GM12878 (cell line): ENCODE measurements around the gene MGMT. TPM values are rescaled to one million over a fixed set of nuclear protein-coding genes. Genes with fewer than 3 reads are reported as not detected.

Experiments
- ATAC-seq: fragments of 200-7000 bp; cut with Tn5 transposase; 3 replicates; pipeline ENCODE4 v1.9.1; 2020; ENCODE audit warnings: mild to moderate bottlenecking, moderate library complexity
- BruUV-seq: library from RNA; stranded (reverse); fragments of 400-500 nt; replicated peaks from 2 replicates; lab custom pipeline; 2021; lab: Mats Ljungman, UMichigan
- CTCF ChIA-PET: fragments of 300-600 bp; sonication (Branson Sonifier 250); formaldehyde crosslinking; extraction: SDS; loops from one replicate; lab custom pipeline; 2021; ENCODE audit warnings: inconsistent platforms; lab: Yijun Ruan, JAX
- POLR2A ChIA-PET: fragments of 350-600 bp; formaldehyde crosslinking; extraction: SDS; loops from one replicate; lab custom pipeline; 2021; ENCODE audit warnings: inconsistent platforms; lab: Charles Lee
- RAD21 ChIA-PET: fragments of 300-600 bp; sonication (Branson Sonifier 250); formaldehyde crosslinking; loops from one replicate; lab custom pipeline; 2023; ENCODE audit warnings: antibody characterized with exemption; ENCODE audit not compliant: unreplicated experiment; lab: Charles Lee
- SMC1A ChIA-PET: fragments of 300-600 bp; sonication (Branson Sonifier 250); formaldehyde crosslinking; loops from one replicate; lab custom pipeline; 2023; ENCODE audit not compliant: unreplicated experiment, uncharacterized antibody; lab: Charles Lee
- DNase-seq: peaks from one replicate; pipeline ENCODE4 v3.0.0-alpha.2; 2011; ENCODE audit warnings: low read depth, low spot score
- FAIRE-seq: peaks from 3 replicates; lab custom pipeline; 2011; peaks lifted over from hg19 to GRCh38; lab: Jason Lieb, UNC
- H2AFZ ChIP-seq: 2 replicates; pipeline ENCODE4 v1.6.0; 2011; ENCODE audit warnings: low read depth, low read length, control low read depth; ENCODE audit not compliant: control insufficient read depth
- H3K27ac ChIP-seq: 2 replicates; pipeline ENCODE4 v1.5.1; 2011; ENCODE audit warnings: control low read depth; ENCODE audit not compliant: control insufficient read depth, insufficient read depth
- H3K27me3 ChIP-seq, 2 experiments: replicated peaks in 1 of 2; 2 replicates each; pipeline versions ENCODE4 v1.6.0 to v1.6.1; 2011; ENCODE audit warnings: low read length in 1 of 2; ENCODE audit not compliant: control insufficient read depth in 2 of 2, insufficient read depth in 2 of 2
- H3K36me3 ChIP-seq, 2 experiments: 2 replicates each; pipeline ENCODE4 v1.5.1; 2011; ENCODE audit warnings: low read length in 1 of 2; ENCODE audit not compliant: control insufficient read depth in 2 of 2, insufficient read depth in 2 of 2
- H3K4me1 ChIP-seq: 2 replicates; pipeline ENCODE4 v1.6.1; 2011; ENCODE audit warnings: mild to moderate bottlenecking, low read length, moderate library complexity, mixed read lengths; ENCODE audit not compliant: control insufficient read depth, insufficient read depth
- H3K4me2 ChIP-seq: 2 replicates; pipeline ENCODE4 v1.6.0; 2011; ENCODE audit warnings: control low read depth; ENCODE audit not compliant: control insufficient read depth, insufficient read depth
- H3K4me3 ChIP-seq: fragments of 200-600 bp; sonication (generic); 2 replicates; pipeline ENCODE4 v1.5.1; 2016
- H3K79me2 ChIP-seq: 2 replicates; pipeline ENCODE4 v1.6.0; 2011; ENCODE audit warnings: low read length; ENCODE audit not compliant: control insufficient read depth, insufficient read depth
- H3K9ac ChIP-seq: 2 replicates; pipeline ENCODE4 v1.8.0; 2011; ENCODE audit warnings: low read length, control low read depth, mixed read lengths; ENCODE audit not compliant: control insufficient read depth, insufficient read depth
- H3K9me3 ChIP-seq: replicated peaks from 3 replicates; pipeline ENCODE4 v1.5.1; 2011; ENCODE audit warnings: mild to moderate bottlenecking, low read length; ENCODE audit not compliant: control insufficient read depth, insufficient read depth
- H4K20me1 ChIP-seq: 2 replicates; pipeline ENCODE4 v1.6.0; 2011; ENCODE audit not compliant: control insufficient read depth, insufficient read depth
- BACH1 ChIP-seq: fragments of 450-650 bp; IDR thresholded peaks from 2 replicates; pipeline ENCODE4 v1.6.1; 2017; ENCODE audit warnings: mild to moderate bottlenecking, borderline replicate concordance
- CBX5 ChIP-seq: sonication (generic); IDR thresholded peaks from 2 replicates; pipeline ENCODE4 v1.6.1; 2016; ENCODE audit warnings: low read depth, moderate library complexity, mild to moderate bottlenecking, inconsistent platforms
- CEBPB ChIP-seq, 2 experiments: fragments of 150-350 bp in 1 of 2; IDR thresholded peaks; 2 replicates each; pipeline ENCODE4 v1.6.1; 2012 to 2014; ENCODE audit warnings: low read depth in 2 of 2, low read length in 2 of 2, borderline replicate concordance in 1 of 2, inconsistent platforms in 1 of 2
- NR2C2 ChIP-seq: IDR thresholded peaks from 2 replicates; pipeline ENCODE4 v1.6.1; 2011; ENCODE audit warnings: borderline replicate concordance, low read depth; ENCODE audit not compliant: control insufficient read depth, insufficient read length
- WGBS: methylation state at CpG from one replicate; pipeline ENCODE4 v1.1.6; 2016; ENCODE audit warnings: low lambda C conversion rate; ENCODE audit not compliant: insufficient replicate concordance, insufficient coverage; ENCODE audit errors: missing lambda C conversion rate; 5-methylcytosine and 5-hydroxymethylcytosine counted together
- in situ Hi-C: fragments of 300-500 bp; cut with MboI; formaldehyde crosslinking; loops from 9 replicates; pipeline ENCODE4 v1.14.3; 2018; ENCODE audit warnings: mixed read lengths
- intact Hi-C: fragments of 100-400 bp; cut with micrococcal nuclease; formaldehyde crosslinking; loops from one replicate; pipeline ENCODE4 v1.14.2; 2022; ENCODE audit not compliant: unreplicated experiment
- polyA plus RNA-seq, 11 experiments: library from polyadenylated mRNA; depleted of rRNA in 4 of 11; unstranded in 6 of 11; stranded (reverse) in 5 of 11; fragments of >200 nt; fragmentation: Nextera tagmentation in 4 of 11; fragmentation: Illumina TruSeq in 1 of 11; extraction: Ambion mirVana in 4 of 11; extraction: Trizol in 1 of 11; gene quantifications; 1 replicate in 1 of 11; 2 replicates in 10 of 11; pipeline versions ENCODE4 v1.2.1 to v1.2.3, GENCODE V29; 2011 to 2016; ENCODE audit warnings: inconsistent platforms in 2 of 11, missing spikeins in 2 of 11, low read depth in 1 of 11
- total RNA-seq, 4 experiments: library from RNA; depleted of rRNA in 3 of 4; stranded (reverse); fragments of >200 nt in 3 of 4; fragmentation: Illumina TruSeq in 1 of 4; extraction: Trizol in 1 of 4; gene quantifications; 2 replicates each; pipeline versions ENCODE4 v1.2.1 to v1.2.3, GENCODE V29; 2013 to 2021
- TF ChIP-seq, protein P1 (sequence below): fragments of 450-650 bp; conservative IDR thresholded peaks from 2 replicates; pipeline ENCODE4 v1.6.1; 2017; ENCODE audit warnings: mild to moderate bottlenecking, moderate library complexity
- TF ChIP-seq, protein P2 (sequence below): fragments of 150-350 bp; IDR thresholded peaks from 2 replicates; pipeline ENCODE4 v1.6.1; 2016; ENCODE audit warnings: low read depth, low read length

The MGMT gene
- total and polyA plus RNA-seq, 10 of the 15 experiments (the other 5 are each of a cell fraction or from before 2014, with no cell fraction given) = 0.16 to 24.2 (median 13.3) TPM

DNA sequence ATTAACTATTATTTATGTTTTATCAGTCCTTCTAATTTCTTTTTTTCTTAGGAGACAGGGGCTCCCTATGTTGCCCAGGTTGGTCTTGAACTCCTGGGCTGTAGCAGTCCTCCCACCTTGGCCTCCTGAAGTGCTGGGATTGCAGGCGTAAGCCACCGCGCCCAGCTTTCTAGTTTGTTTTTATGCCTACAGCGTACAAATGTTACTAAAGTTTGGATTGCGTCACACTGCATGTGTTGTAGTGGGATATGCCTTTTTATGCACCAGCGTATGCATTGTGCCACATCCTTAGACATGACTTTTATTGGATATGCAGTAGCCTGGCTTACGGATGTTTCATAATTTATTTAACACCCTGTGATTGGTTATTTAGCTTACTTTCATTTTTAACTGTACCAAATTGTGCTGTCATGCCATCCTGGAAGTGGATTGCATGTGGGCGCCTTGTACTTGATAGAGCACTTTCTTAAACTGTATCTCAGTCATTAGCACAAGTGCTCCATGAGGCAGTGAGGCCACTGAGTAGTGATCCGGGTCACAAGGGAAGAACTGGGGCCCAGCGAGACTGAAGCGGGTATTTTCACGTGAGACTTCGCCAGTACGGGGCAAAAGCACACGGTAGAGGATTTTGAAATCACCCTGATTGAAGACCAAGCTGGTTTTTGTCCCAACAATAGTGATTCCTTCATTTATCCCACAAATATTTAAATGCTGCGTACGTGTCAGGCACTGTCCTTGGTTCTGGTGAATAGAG lies 165.0 kb downstream of the MGMT start:
- no peak for ATAC-seq

More for the DNA sequence above, 165.0 kb downstream of the MGMT start:
- H3K9me3 ChIP-seq = no peaks in the 10 kb centered on the region; the same call in 2 of the 3 replicates
- no peak overlapping the region for H3K4me3 ChIP-seq
- 88% methylated on average over 17 of the region's 17 CpGs for WGBS
- H2AFZ ChIP-seq = no peak overlapping the region
- ChIA-PET SMC1A (no interaction called here), RAD21 (no interaction called here)
- no peak for FAIRE-seq
- no peaks in the 10 kb centered on the region for H3K4me1 ChIP-seq
- no peaks in the 10 kb centered on the region for H3K27me3 ChIP-seq
- no peaks in the 10 kb centered on the region for H4K20me1 ChIP-seq
- H3K27ac ChIP-seq = no peak overlapping the region
- in situ Hi-C loops (no loop called here), intact Hi-C loops (no loop called here)
- DNase-seq = no peak
- TF ChIP-seq CEBPB (IDR thresholded peaks at IDR 0.05; ENCODE audit: borderline replicate concordance in 1 of 2, low read depth in 2 of 2, low read length in 2 of 2) (no peak), NR2C2 (no peak), BACH1 (no peak), CBX5 (no peak)
- TF ChIP-seq, protein P1, sequence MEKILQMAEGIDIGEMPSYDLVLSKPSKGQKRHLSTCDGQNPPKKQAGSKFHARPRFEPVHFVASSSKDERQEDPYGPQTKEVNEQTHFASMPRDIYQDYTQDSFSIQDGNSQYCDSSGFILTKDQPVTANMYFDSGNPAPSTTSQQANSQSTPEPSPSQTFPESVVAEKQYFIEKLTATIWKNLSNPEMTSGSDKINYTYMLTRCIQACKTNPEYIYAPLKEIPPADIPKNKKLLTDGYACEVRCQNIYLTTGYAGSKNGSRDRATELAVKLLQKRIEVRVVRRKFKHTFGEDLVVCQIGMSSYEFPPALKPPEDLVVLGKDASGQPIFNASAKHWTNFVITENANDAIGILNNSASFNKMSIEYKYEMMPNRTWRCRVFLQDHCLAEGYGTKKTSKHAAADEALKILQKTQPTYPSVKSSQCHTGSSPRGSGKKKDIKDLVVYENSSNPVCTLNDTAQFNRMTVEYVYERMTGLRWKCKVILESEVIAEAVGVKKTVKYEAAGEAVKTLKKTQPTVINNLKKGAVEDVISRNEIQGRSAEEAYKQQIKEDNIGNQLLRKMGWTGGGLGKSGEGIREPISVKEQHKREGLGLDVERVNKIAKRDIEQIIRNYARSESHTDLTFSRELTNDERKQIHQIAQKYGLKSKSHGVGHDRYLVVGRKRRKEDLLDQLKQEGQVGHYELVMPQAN = no peak
- TF ChIP-seq, protein P2, sequence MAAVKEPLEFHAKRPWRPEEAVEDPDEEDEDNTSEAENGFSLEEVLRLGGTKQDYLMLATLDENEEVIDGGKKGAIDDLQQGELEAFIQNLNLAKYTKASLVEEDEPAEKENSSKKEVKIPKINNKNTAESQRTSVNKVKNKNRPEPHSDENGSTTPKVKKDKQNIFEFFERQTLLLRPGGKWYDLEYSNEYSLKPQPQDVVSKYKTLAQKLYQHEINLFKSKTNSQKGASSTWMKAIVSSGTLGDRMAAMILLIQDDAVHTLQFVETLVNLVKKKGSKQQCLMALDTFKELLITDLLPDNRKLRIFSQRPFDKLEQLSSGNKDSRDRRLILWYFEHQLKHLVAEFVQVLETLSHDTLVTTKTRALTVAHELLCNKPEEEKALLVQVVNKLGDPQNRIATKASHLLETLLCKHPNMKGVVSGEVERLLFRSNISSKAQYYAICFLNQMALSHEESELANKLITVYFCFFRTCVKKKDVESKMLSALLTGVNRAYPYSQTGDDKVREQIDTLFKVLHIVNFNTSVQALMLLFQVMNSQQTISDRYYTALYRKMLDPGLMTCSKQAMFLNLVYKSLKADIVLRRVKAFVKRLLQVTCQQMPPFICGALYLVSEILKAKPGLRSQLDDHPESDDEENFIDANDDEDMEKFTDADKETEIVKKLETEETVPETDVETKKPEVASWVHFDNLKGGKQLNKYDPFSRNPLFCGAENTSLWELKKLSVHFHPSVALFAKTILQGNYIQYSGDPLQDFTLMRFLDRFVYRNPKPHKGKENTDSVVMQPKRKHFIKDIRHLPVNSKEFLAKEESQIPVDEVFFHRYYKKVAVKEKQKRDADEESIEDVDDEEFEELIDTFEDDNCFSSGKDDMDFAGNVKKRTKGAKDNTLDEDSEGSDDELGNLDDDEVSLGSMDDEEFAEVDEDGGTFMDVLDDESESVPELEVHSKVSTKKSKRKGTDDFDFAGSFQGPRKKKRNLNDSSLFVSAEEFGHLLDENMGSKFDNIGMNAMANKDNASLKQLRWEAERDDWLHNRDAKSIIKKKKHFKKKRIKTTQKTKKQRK = no peak
- TF ChIP-seq, all 136 proteins: peak for 0
- ChIA-PET POLR2A (no interaction called here), CTCF (interaction anchor here (0.9 kb wide), 1 partner anchor 188 kb away, joined by 3 read pairs; no protein-coding TSS in a partner anchor)
- Histone ChIP-seq H3K36me3 (no peaks in the 10 kb centered on the region), H3K9ac (no peak overlapping the region), H3K4me2 (no peak overlapping the region), H3K79me2 (no peaks in the 10 kb centered on the region)
- no TSS peak for BruUV-seq
